Peyer's patch (tissue), 4 donors: ENCODE results near the gene B3GNT2. TPM values are rescaled to one million over a fixed set of nuclear protein-coding genes. Genes with fewer than 3 reads are reported as not detected.

Experiments used
- DNase-seq, 3 donors: peaks; one replicate each; pipeline ENCODE4 v3.0.0-alpha.2; 2017 to 2019
- H3K27ac ChIP-seq, 4 donors: fragments of 200-600 bp; sonication (generic); one replicate each; pipeline ENCODE4 v1.5.1; 2016 to 2019
- H3K27me3 ChIP-seq, 2 donors: fragments of 200-600 bp; sonication (generic); one replicate each; pipeline ENCODE4 v1.5.1; 2019
- H3K36me3 ChIP-seq, 3 donors: fragments of 200-600 bp; sonication (generic); one replicate each; pipeline ENCODE4 v1.5.1; 2016 to 2019
- H3K4me1 ChIP-seq, 4 donors: fragments of 200-600 bp; sonication (generic); one replicate each; pipeline ENCODE4 v1.5.1; 2016 to 2019
- H3K4me3 ChIP-seq, 4 donors: fragments of 200-600 bp; sonication (generic); 1 replicate in 3 of 4; 2 replicates in 1 of 4; pipeline ENCODE4 v1.5.1; 2016 to 2019; ENCODE audit warnings: mild to moderate bottlenecking in 1 of 4
- H3K9me3 ChIP-seq, 4 donors: fragments of 200-600 bp; sonication (generic); one replicate each; pipeline ENCODE4 v1.5.1; 2016 to 2019; ENCODE audit warnings: mild to moderate bottlenecking in 1 of 4
- POLR2A ChIP-seq, 2 donors: fragments of 450-650 bp; IDR thresholded peaks; one replicate each; pipeline ENCODE4 v1.5.1; 2017; ENCODE audit warnings: antibody characterized with exemption in 2 of 2, mild to moderate bottlenecking in 2 of 2, moderate library complexity in 2 of 2
- total RNA-seq, 4 donors: library from RNA; depleted of rRNA; stranded (reverse); fragments of >200 nt; gene quantifications; one replicate each; pipeline ENCODE4 v1.1.0, GENCODE V29; 2016
- TF ChIP-seq, protein P1 (sequence below), 6 experiments: fragments of 450-650 bp in 4 of 6; fragments of 200-600 bp in 2 of 6; sonication (generic) in 1 of 6; IDR thresholded peaks; one replicate each; pipeline ENCODE4 v1.5.1; 2017 to 2019; ENCODE audit warnings: antibody characterized with exemption in 6 of 6, mild to moderate bottlenecking in 3 of 6, moderate library complexity in 1 of 6

The B3GNT2 gene
- total RNA-seq, 4 donors from 2014 or later, result 5.8 to 25.6 (median 18.7) TPM

DNA sequence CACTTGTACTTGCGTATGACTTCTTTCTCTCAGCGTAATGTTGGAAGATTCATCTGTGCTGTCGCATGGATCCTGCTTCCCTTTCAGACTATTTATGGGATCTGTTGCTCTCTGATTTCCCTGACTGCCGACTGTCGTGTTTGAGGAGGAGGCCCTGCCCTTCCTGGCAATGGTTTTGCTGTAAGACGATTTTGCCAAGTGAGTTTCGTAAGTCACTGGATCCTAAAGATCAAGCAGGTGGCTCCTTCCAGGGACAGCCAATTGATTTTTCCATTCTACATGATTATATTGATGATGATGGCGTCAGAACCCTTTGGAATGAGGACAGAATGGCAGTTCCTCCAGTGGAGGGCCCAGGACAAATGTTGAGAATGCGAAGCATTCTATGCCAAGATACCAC lies 8.7 kb upstream of the B3GNT2 start:
- H3K27ac ChIP-seq, result no peak overlapping the region
- no peaks in the 10 kb centered on the region for H3K9me3 ChIP-seq
- H3K36me3 ChIP-seq, result no peaks in the 10 kb centered on the region
- TF ChIP-seq, protein P1, sequence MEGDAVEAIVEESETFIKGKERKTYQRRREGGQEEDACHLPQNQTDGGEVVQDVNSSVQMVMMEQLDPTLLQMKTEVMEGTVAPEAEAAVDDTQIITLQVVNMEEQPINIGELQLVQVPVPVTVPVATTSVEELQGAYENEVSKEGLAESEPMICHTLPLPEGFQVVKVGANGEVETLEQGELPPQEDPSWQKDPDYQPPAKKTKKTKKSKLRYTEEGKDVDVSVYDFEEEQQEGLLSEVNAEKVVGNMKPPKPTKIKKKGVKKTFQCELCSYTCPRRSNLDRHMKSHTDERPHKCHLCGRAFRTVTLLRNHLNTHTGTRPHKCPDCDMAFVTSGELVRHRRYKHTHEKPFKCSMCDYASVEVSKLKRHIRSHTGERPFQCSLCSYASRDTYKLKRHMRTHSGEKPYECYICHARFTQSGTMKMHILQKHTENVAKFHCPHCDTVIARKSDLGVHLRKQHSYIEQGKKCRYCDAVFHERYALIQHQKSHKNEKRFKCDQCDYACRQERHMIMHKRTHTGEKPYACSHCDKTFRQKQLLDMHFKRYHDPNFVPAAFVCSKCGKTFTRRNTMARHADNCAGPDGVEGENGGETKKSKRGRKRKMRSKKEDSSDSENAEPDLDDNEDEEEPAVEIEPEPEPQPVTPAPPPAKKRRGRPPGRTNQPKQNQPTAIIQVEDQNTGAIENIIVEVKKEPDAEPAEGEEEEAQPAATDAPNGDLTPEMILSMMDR (IDR thresholded peaks at IDR 0.05), result no peak
- TF ChIP-seq POLR2A (IDR thresholded peaks at IDR 0.05), result no peak
- no peaks in the 10 kb centered on the region for H3K27me3 ChIP-seq
- no peaks in the 10 kb centered on the region for H3K4me1 ChIP-seq
- H3K4me3 ChIP-seq, result no peak overlapping the region
- no peak for DNase-seq

DNA sequence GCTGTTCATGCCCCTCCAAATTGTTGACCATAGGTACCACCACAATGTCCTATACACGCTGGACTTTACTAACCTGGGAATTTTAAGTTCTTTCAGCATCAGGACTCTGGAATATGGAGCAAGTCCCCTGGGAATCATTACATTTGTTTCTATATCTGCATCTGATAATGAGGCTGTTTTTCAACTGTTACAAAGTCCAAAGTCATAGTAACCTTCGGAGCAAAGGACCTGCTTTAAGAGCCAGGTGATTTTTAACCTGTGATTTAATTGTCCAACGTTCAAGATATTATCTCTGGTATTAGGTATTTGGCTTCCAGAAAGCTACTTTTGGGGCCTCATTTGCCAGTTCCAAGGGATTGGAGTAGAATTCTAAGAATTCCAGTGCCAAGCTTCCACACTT lies 7.5 kb upstream of the B3GNT2 start:
- no peak for DNase-seq
- no peaks in the 10 kb centered on the region for H3K36me3 ChIP-seq
- no peaks in the 10 kb centered on the region for H3K27me3 ChIP-seq
- TF ChIP-seq, protein P1 (IDR thresholded peaks at IDR 0.05), result no peak
- TF ChIP-seq POLR2A (IDR thresholded peaks at IDR 0.05), result no peak
- no peaks in the 10 kb centered on the region for H3K4me1 ChIP-seq
- H3K27ac ChIP-seq, result peak overlapping the region in 1 of 4 donors; percentile 31
- H3K4me3 ChIP-seq, result no peak overlapping the region
- H3K9me3 ChIP-seq, result no peaks in the 10 kb centered on the region

DNA sequence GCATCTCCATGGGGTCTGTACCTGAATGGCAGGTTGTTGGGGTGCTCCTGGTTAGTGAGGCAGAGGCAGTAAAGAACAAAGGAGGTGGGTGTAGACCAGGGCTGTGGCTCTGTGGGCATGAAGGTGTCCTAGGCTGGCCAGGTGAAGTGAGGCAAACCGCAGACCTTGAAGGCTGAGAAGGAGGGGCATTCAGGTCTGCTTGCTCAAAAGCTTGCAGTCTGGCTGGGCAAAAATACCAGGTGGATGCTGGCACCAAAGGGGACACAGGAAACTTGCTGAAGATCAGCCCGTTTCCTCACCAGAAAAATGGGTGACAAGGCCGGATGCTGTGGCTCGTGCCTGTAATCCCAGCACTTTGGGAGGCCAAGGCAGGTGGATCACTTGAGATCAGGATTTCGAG lies 6.7 kb upstream of the B3GNT2 start:
- Histone ChIP-seq H3K9me3 (no peaks in the 10 kb centered on the region), H3K36me3 (no peaks in the 10 kb centered on the region), H3K4me1 (no peaks in the 10 kb centered on the region), H3K27me3 (no peaks in the 10 kb centered on the region), H3K4me3 (no peak overlapping the region), H3K27ac (peak overlapping the region in 1 of 4 donors; percentile 31)
- no peak for TF ChIP-seq POLR2A (IDR thresholded peaks at IDR 0.05)
- TF ChIP-seq, protein P1 (IDR thresholded peaks at IDR 0.05), result no peak
- DNase-seq, result no peak

DNA sequence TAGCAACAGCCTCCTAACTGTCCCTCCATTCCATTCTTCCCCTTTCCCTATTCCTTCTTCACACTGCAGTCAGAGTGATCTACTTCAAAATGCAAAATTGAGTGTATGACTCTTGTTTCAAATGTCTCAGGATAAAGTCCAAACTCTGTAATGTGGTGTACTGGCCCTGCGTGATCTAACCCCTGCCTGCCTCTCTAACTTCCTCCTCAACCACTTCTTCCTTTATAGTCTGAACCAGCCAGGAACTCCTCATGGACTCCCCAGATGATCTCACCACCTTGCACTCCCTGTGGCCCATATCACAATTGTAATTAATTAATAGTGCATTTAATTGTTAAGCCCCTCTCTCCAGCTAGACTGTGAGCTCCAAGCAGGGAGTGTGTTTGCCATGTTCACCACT lies 3.1 kb upstream of the B3GNT2 start:
- DNase-seq, result peak in 1 of 3 donors; percentile 62
- peak overlapping the region in 1 of 4 donors; percentile 53 for H3K27ac ChIP-seq

DNA sequence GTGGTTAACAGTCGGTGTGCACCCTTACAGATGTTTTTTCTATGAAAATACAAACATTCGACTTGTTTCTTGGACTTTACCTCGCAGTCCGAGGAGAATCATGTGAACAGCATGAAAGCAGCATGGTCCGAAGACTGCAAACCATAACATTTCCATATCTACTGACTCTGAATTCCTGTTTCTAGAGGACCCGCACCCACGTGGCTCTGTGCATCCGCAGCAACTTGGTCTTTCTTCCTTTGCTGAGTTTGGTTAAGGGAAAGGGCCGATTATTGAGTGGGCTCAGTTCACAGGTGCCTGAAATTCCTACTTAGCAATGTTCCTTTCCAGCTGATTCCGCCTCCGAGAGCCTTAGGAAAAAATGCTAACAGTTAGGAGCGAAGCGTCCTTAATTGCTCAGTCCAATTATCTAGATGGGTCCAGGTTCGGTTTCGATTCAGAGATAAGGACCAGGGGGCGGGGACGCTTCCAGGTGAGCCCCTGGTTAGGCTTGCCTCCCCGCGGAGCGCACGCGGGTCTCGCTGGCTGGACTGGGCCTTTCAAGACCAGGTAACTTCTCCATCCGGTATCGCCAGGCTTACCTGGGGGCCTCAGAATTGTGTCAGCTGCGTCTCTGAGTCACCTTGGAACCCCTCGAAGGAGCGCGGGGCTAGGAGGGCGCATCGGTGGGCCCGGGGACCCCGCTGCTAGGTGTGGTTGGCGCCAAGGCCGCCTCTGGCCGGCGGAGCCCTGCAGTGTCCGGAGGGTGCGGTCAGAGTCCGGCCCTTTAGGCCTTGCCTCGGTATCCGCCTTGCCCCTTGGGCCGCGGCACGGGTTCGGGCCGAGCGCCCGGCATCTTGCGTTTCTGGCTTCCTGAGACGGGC lies 1.1 kb upstream of the B3GNT2 start:
- H3K4me3 ChIP-seq, result peak overlapping the region; percentile 69 to 96 (median 87)
- H3K36me3 ChIP-seq, result no peaks in the 10 kb centered on the region
- H3K4me1 ChIP-seq, result peaks cover 0 to 30% (median 9%) of the 10 kb centered on the region in 4 donors
- H3K27ac ChIP-seq, result peak overlapping the region; percentile 93 to 99 (median 98)
- no peaks in the 10 kb centered on the region for H3K27me3 ChIP-seq
- DNase-seq, result peak in 2 of 3 donors; percentile 49 to 53
- H3K9me3 ChIP-seq, result no peaks in the 10 kb centered on the region
- TF ChIP-seq POLR2A (IDR thresholded peaks at IDR 0.05), result no peak
- TF ChIP-seq, protein P1 (IDR thresholded peaks at IDR 0.05), result no peak

More for the DNA sequence above, 3.1 kb upstream of the B3GNT2 start:
- peaks cover 0 to 10% (median 0%) of the 10 kb centered on the region in 4 donors for H3K4me1 ChIP-seq
- no peak overlapping the region for H3K4me3 ChIP-seq
- no peaks in the 10 kb centered on the region for H3K9me3 ChIP-seq
- H3K36me3 ChIP-seq, result no peaks in the 10 kb centered on the region
- TF ChIP-seq, protein P1 (IDR thresholded peaks at IDR 0.05), result no peak
- TF ChIP-seq POLR2A (IDR thresholded peaks at IDR 0.05), result peak in 1 of 2 donors; percentile 10
- H3K27me3 ChIP-seq, result no peaks in the 10 kb centered on the region
